DMS 273 (cell line): ENCODE measurements around the gene MDGA2.
"Not testable (repeated sequence)": the region's sequence is repeated elsewhere in the genome, so short reads cannot be mapped to it uniquely, and the experiment has no call there.

ENCODE experiments used
- DNase-seq: peaks from one replicate; lab custom pipeline; 2025; ENCODE audit not compliant: unreplicated experiment; lab: John Stamatoyannopoulos, UW

The MDGA2 gene

DNA sequence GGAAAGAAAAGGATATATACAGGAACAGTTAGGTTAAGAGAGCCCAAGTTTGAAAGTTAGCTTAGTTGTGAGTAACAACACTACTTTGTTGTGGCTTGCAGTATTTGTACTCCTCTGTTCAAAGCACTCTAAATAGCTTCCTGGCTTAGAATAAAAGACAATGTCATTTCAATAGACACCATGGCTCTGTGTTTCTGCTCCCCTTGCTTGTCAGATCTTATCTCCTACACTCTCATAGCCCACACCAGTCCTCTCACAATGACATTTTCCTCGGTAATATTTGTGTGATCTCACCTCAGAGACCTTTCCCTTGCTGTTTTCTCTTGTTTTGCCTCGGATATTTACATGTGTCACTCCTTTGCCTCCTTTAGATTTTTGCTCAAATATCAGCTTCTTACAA is 418.4 kb downstream of the MDGA2 start:
- DNase-seq = no peak

DNA sequence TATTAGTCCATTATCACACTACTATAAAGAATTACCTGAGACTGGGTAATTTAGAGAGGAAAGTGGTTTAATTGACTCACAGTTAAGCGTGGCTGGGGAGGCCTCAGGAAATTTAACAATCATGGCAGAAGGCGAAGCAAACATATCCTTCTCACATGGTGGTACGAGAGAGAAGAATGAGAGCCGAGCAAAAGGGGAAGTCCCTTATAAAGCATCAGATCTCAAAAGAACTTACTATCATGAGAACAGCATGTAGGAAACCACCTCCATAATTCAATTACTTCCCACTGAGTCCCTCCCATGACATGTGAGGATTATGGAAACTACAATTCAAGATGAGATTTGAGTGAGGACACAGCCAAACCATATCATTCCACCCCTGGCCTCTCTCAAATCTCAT is 422.6 kb downstream of the MDGA2 start:
- DNase-seq = no peak

GRCh38 chr14:47246367-47246766 is 429.0 kb downstream of the MDGA2 start:
- no peak for DNase-seq

DNA sequence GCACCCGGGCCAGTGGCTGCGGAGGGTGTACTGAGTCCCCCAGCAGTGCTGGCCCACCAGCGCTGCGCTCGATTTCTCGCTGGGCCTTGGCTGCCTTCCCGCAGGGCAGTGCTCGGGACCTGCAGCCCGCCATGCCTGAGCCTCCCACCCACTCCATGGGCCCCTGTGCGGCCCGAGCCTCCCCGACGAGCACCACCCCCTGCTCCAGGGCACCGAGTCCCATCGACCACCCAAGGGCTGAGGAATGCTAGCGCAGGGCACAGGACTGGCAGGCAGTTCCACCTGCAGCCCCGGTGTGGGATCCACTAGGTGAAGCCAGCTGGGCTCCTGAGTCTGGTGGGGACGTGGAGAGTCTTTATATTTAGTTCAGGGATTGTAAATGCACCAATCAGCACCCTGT is 432.8 kb downstream of the MDGA2 start:
- DNase-seq = not testable (repeated sequence)

- DNase-seq = no peak
These were observed 434.5 kb downstream of the MDGA2 start for GRCh38 chr14:47240748-47241437.

- no peak for DNase-seq
These were observed 439.8 kb downstream of the MDGA2 start for GRCh38 chr14:47235619-47236018.

GRCh38 chr14:47226877-47227520 is 448.4 kb downstream of the MDGA2 start:
- DNase-seq = no peak

- no peak for DNase-seq
These were observed 451.7 kb downstream of the MDGA2 start for GRCh38 chr14:47223656-47224055.

DNA sequence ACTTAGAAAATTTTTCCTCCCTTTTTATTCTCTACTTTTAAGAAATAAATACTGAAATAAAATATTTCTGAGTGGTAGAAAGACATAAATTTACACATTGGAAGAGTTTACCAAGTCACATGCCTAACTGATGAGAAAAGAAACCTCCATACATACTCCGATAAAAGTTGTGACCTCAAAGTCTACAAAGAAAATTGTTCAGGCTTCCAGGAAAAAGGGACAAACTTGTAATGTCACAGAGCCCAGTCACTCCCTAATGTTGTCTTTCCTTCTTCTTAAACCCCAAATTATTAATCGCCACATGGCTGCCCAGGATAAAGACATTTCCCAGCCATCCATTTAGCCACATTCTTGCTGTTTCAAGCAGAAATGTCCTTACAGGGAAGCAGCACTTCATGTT is 455.3 kb downstream of the MDGA2 start:
- no peak for DNase-seq

- DNase-seq = no peak
These were observed 464.1 kb downstream of the MDGA2 start for GRCh38 chr14:47211263-47211662.

- no peak for DNase-seq
These were observed 465.3 kb downstream of the MDGA2 start for GRCh38 chr14:47210099-47210498.

DNA sequence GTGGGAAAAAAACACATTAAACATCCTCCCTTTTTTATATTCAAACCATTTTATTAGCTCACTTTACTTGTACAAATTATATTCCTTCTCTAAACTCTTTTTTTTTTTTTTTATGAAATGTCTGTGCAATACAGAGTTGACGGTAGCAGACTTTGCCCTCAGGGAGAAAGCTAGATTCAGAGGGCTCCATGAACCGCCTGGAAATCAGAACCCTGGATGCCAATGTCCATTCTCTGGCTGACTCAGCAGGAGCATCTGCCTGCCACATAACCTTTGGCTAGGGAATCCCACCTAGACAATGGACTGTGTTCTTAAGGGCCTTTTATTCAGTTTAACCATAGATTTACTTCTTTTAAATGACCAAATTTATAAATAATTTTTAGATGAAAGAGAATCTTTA is 467.0 kb downstream of the MDGA2 start:
- no peak for DNase-seq

DNA sequence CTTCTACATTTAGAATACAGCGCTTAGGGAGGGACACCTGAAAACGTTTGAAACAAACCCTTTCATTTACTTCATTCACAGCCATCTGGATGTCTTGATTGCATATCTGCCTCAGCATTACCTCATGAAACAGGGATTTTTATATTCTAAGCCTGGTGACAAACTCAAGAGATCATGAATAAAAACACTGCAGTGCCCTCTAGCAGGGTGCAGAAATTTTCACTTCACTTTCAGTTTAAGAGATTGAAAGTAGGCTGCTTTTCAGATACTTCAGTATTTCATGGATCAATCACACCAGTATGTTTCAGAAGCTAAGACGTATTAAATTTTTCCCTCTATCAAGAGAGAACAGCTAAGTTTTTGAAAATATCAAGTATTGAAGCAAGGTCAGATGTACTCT is 467.8 kb downstream of the MDGA2 start:
- DNase-seq = no peak

- no peak for DNase-seq
These were observed 474.7 kb downstream of the MDGA2 start for GRCh38 chr14:47200740-47201139.

DNA sequence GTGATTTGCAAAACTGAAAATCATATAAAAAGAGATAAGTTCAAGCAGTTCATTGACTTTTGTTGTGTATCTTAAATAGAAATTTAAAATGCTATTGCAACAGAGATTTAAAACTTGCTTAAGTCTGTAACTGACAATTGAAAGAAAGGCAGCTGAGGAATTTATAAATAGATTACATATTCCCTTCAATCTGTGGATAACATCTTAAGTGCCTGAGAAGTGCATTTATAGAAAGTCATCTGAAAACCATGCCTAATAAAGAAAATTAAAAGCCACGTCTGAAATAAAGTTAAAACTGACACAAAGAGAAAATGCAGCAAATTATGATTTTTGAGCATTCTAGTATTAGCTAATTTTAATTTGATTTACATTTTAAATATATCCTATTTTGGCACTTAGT is 479.8 kb downstream of the MDGA2 start:
- no peak for DNase-seq

DNA sequence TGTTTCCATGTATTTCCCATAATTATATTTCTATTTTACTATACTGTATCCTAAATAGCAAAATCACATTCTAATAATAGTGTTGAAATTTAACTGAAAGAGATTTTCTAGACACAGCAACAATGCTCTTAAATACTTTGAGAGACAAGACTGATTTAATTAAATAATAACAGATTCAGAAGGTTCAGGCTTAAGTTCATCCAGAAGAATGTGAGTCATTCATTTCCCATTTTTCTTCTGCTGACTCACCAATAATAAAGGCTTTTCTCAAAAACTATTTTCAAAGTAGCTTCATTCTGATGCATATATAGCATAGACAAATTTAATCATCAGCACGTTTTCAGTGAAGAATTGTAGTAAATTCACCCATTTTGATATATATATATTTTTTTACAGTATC is 481.4 kb downstream of the MDGA2 start:
- DNase-seq = no peak

GRCh38 chr14:47192203-47192602 is 483.2 kb downstream of the MDGA2 start:
- DNase-seq = not testable (repeated sequence)

- DNase-seq = no peak
These were observed 483.7 kb downstream of the MDGA2 start for GRCh38 chr14:47191700-47192099.

- DNase-seq = no peak
These were observed 485.4 kb downstream of the MDGA2 start for GRCh38 chr14:47189911-47190484.

DNA sequence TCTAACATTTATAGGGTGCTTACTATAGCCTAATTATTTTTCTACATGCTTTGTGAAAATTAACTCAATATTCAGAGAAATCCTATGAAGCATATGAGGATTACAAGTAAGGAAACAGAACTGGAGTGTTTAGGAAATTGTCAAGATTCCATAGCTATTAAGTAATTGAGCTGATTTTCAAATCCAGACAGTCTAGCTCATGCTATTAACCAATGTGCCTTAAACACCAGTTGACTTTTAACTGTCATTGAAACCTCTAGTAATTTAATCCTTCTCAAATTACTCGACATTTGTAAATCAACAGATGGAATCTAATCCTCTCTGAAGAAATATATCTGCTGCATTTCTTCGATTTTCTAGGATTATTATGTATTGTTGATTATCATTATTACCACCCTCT is 488.9 kb downstream of the MDGA2 start:
- DNase-seq = no peak

- DNase-seq = no peak
These were observed 495.5 kb downstream of the MDGA2 start for GRCh38 chr14:47179906-47180305.

DNA sequence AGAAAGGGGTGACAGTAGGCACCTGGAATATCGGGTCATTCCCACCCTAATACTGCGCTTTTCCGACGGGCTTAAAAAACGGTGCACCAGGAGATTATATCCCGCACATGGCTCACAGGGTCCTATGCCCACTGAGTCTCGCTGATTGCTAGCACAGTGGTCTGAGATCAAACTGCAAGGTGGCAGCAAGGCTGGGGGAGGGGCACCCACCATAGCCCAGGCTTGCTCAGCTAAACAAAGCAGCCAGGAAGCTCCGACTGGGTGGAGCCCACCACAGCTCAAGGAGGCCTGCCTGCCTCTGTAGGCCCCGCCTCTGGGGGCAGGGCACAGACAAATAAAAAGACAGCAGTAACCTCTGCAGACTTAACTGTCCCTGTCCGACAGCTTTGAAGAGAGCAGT is 503.5 kb downstream of the MDGA2 start:
- DNase-seq = not testable (repeated sequence)

DNA sequence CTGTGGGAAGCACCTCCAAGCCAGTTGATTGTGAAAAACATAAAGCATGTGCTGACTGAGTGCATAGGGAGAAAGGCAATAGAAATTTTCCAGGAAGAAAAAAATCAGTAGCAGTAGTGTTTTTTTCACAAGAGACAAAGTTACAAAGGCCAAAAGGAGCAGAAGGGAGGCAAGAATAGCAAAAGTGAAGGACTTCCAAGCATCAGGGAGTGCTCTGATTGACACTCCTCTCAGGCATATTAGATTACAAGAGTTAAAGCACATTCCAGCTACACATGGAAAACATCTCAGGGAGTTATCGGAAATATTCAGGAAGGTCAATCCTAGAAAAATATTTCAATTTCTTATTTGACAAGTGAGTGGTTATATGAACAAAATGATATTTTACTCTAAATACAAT is 508.0 kb downstream of the MDGA2 start:
- no peak for DNase-seq
